Neural cell (in vitro differentiated cells): Measurements from ENCODE around the gene ROCK2. TPM values are rescaled to one million over a fixed set of nuclear protein-coding genes. Genes with fewer than 3 reads are reported as not detected.

Source experiments
- H2AFZ ChIP-seq: fragments of 200-600, 300-800 bp; sonication (generic), shearing (Covaris generic); 2 replicates; pipeline ENCODE4 v1.6.0; 2014; ENCODE audit warnings: low read depth, mild to moderate bottlenecking, antibody characterized with exemption, low read length, moderate library complexity
- H3F3A ChIP-seq: fragments of 200-600 bp; shearing (Covaris generic); 2 replicates; pipeline ENCODE4 v1.6.1; 2016; ENCODE audit warnings: mild to moderate bottlenecking, moderate library complexity, mixed read lengths, antibody characterized with exemption, low read length; ENCODE audit not compliant: insufficient read depth, poor library complexity, severe bottlenecking
- H3K27ac ChIP-seq: fragments of 200-600, 300-800 bp; sonication (generic), shearing (Covaris generic); 2 replicates; pipeline ENCODE4 v1.5.1; 2014; ENCODE audit warnings: mild to moderate bottlenecking, low read length, moderate library complexity
- H3K27me3 ChIP-seq: fragments of 300-800, 200-600 bp; sonication (generic), shearing (Covaris generic); 2 replicates; pipeline ENCODE4 v1.6.0; 2014; ENCODE audit warnings: mild to moderate bottlenecking, low read depth, low read length, moderate library complexity; ENCODE audit not compliant: insufficient read depth
- H3K36me3 ChIP-seq: fragments of 300-800, 200-600 bp; sonication (generic), shearing (Covaris generic); 2 replicates; pipeline ENCODE4 v1.5.1; 2014; ENCODE audit warnings: mild to moderate bottlenecking, antibody characterized with exemption, low read length, moderate library complexity; ENCODE audit not compliant: insufficient read depth
- H3K4me2 ChIP-seq: fragments of 300-800, 200-600 bp; sonication (generic), shearing (Covaris generic); 2 replicates; pipeline ENCODE4 v1.6.0; 2014; ENCODE audit warnings: mild to moderate bottlenecking, low read length
- H3K4me3 ChIP-seq: fragments of 300-800, 200-600 bp; sonication (generic), shearing (Covaris generic); 2 replicates; pipeline ENCODE4 v1.5.1; 2014; ENCODE audit warnings: mild to moderate bottlenecking, low read length, moderate library complexity
- H3K79me2 ChIP-seq: fragments of 200-600 bp; shearing (Covaris generic); replicated peaks from 2 replicates; pipeline ENCODE4 v1.6.0; 2014; ENCODE audit warnings: mild to moderate bottlenecking, low read length, moderate library complexity; ENCODE audit not compliant: insufficient read depth
- H3K9ac ChIP-seq: fragments of 300-800, 200-600 bp; sonication (generic), shearing (Covaris generic); 2 replicates; pipeline ENCODE4 v1.6.1; 2016; ENCODE audit warnings: mild to moderate bottlenecking, low read length, mixed read lengths
- H3K9me2 ChIP-seq: fragments of 200-600 bp; shearing (Covaris generic); 2 replicates; pipeline ENCODE4 v1.6.1; 2016; ENCODE audit warnings: mild to moderate bottlenecking, low read length, mixed read lengths; ENCODE audit not compliant: insufficient read depth
- H3K9me3 ChIP-seq: fragments of 200-600, 300-800 bp; sonication (generic), shearing (Covaris generic); 2 replicates; pipeline ENCODE4 v1.6.1; 2016; ENCODE audit warnings: mild to moderate bottlenecking, mixed run types, low read length, moderate library complexity, mixed read lengths
- H4K20me1 ChIP-seq: fragments of 200-600 bp; shearing (Covaris generic); 2 replicates; pipeline ENCODE4 v1.6.1; 2016; ENCODE audit warnings: mild to moderate bottlenecking, mixed run types; ENCODE audit not compliant: insufficient read depth
- CTCF ChIP-seq: fragments of 450-650 bp; IDR thresholded peaks from 2 replicates; pipeline ENCODE4 v1.5.1; 2014; ENCODE audit warnings: antibody characterized with exemption, mild to moderate bottlenecking, moderate library complexity; ENCODE audit not compliant: poor library complexity, severe bottlenecking
- EP300 ChIP-seq: fragments of 450-650 bp; conservative IDR thresholded peaks from 2 replicates; pipeline ENCODE4 v1.6.1; 2014; ENCODE audit warnings: antibody characterized with exemption, mild to moderate bottlenecking, moderate library complexity; ENCODE audit not compliant: poor library complexity, severe bottlenecking
- EZH2 ChIP-seq: fragments of 200-600, 300-800 bp; shearing (Covaris generic), sonication (generic); IDR thresholded peaks from 2 replicates; pipeline ENCODE4 v1.6.1; 2014; ENCODE audit warnings: antibody characterized with exemption, low read length, borderline replicate concordance, mild to moderate bottlenecking; ENCODE audit not compliant: insufficient read depth, poor library complexity, severe bottlenecking
- MXI1 ChIP-seq: fragments of 450-650 bp; conservative IDR thresholded peaks from 2 replicates; pipeline ENCODE4 v1.6.1; 2014; ENCODE audit warnings: antibody characterized with exemption, mild to moderate bottlenecking; ENCODE audit not compliant: poor library complexity, severe bottlenecking
- POLR2AphosphoS5 ChIP-seq: IDR thresholded peaks from 2 replicates; pipeline ENCODE4 v1.6.1; 2012
- RAD21 ChIP-seq: fragments of 450-650 bp; conservative IDR thresholded peaks from 2 replicates; pipeline ENCODE4 v1.6.1; 2014; ENCODE audit warnings: antibody characterized with exemption, mild to moderate bottlenecking, moderate library complexity
- SMC3 ChIP-seq: fragments of 450-650 bp; conservative IDR thresholded peaks from 2 replicates; pipeline ENCODE4 v1.6.1; 2014; ENCODE audit warnings: antibody characterized with exemption, mild to moderate bottlenecking, moderate library complexity; ENCODE audit not compliant: poor library complexity
- TAF1 ChIP-seq: IDR thresholded peaks from 2 replicates; pipeline ENCODE4 v1.6.1; 2012; ENCODE audit warnings: low read depth
- polyA plus RNA-seq: library from polyadenylated mRNA; depleted of rRNA; stranded (reverse); fragments of >200 nt; gene quantifications from 2 replicates; pipeline ENCODE4 v1.2.3, GENCODE V29; 2014
- TF ChIP-seq, protein P1 (sequence below): IDR thresholded peaks from 2 replicates; pipeline ENCODE4 v1.6.1; 2012; ENCODE audit warnings: borderline replicate concordance

Gene ROCK2
- polyA plus RNA-seq, 1 donor from 2014 or later, result 25.7 TPM

- Histone ChIP-seq H3K4me3 (peak overlapping the region; percentile 56), H3K27ac (peak overlapping the region; percentile 94), H3K4me2 (peak overlapping the region; percentile 59), H3K9me2 (no peaks in the 10 kb centered on the region), H3F3A (no peaks in the 10 kb centered on the region), H3K27me3 (no peaks in the 10 kb centered on the region), H3K79me2 (peaks cover 4% of the 10 kb centered on the region), H3K36me3 (no peaks in the 10 kb centered on the region), H2AFZ (no peak overlapping the region), H3K9ac (peak overlapping the region; percentile 64), H3K9me3 (no peaks in the 10 kb centered on the region), H4K20me1 (no peaks in the 10 kb centered on the region)
- no peak for TF ChIP-seq CTCF
- TF ChIP-seq MXI1, result peak; percentile 2
- TF ChIP-seq EP300, result peak; percentile 1
- TF ChIP-seq TAF1, result no peak
- TF ChIP-seq RAD21, result peak; percentile 25
- TF ChIP-seq SMC3, result no peak
- TF ChIP-seq EZH2, result no peak
- no peak for TF ChIP-seq POLR2AphosphoS5
Observed at GRCh38 chr2:11391942-11392266, 47.5 kb upstream of the ROCK2 start.

- Histone ChIP-seq H2AFZ (no peak overlapping the region), H3K27me3 (no peaks in the 10 kb centered on the region), H3K4me3 (no peak overlapping the region), H3K9ac (peak overlapping the region; percentile 65), H4K20me1 (no peaks in the 10 kb centered on the region), H3K27ac (peak overlapping the region; percentile 94), H3K4me2 (no peak overlapping the region), H3F3A (no peaks in the 10 kb centered on the region), H3K9me2 (no peaks in the 10 kb centered on the region), H3K36me3 (no peaks in the 10 kb centered on the region), H3K79me2 (peaks cover 4% of the 10 kb centered on the region), H3K9me3 (no peaks in the 10 kb centered on the region)
- TF ChIP-seq EP300 (no peak), POLR2AphosphoS5 (no peak), EZH2 (no peak), MXI1 (no peak), CTCF (no peak), TAF1 (no peak), SMC3 (no peak), RAD21 (no peak)
- TF ChIP-seq, protein P1, sequence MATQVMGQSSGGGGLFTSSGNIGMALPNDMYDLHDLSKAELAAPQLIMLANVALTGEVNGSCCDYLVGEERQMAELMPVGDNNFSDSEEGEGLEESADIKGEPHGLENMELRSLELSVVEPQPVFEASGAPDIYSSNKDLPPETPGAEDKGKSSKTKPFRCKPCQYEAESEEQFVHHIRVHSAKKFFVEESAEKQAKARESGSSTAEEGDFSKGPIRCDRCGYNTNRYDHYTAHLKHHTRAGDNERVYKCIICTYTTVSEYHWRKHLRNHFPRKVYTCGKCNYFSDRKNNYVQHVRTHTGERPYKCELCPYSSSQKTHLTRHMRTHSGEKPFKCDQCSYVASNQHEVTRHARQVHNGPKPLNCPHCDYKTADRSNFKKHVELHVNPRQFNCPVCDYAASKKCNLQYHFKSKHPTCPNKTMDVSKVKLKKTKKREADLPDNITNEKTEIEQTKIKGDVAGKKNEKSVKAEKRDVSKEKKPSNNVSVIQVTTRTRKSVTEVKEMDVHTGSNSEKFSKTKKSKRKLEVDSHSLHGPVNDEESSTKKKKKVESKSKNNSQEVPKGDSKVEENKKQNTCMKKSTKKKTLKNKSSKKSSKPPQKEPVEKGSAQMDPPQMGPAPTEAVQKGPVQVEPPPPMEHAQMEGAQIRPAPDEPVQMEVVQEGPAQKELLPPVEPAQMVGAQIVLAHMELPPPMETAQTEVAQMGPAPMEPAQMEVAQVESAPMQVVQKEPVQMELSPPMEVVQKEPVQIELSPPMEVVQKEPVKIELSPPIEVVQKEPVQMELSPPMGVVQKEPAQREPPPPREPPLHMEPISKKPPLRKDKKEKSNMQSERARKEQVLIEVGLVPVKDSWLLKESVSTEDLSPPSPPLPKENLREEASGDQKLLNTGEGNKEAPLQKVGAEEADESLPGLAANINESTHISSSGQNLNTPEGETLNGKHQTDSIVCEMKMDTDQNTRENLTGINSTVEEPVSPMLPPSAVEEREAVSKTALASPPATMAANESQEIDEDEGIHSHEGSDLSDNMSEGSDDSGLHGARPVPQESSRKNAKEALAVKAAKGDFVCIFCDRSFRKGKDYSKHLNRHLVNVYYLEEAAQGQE, result no peak
Observed at GRCh38 chr2:11390399-11390658, 45.9 kb upstream of the ROCK2 start.
